Uterus (tissue), 4 donors: Measurements from ENCODE around the gene NRG4. TPM values are rescaled to one million over a fixed set of nuclear protein-coding genes. Genes with fewer than 3 reads are reported as not detected.

Source experiments
- DNase-seq, 2 donors: peaks; one replicate each; pipeline ENCODE4 v3.0.0-alpha.2; 2019 to 2020
- H3K27ac ChIP-seq, 2 donors: fragments of 200-600 bp; sonication (generic); 1 replicate in 1 of 2; 2 replicates in 1 of 2; pipeline ENCODE4 v1.5.1; 2016 to 2018
- H3K27me3 ChIP-seq, 2 donors: fragments of 200-600 bp; sonication (generic); one replicate each; pipeline ENCODE4 v1.5.1; 2018 to 2019; ENCODE audit warnings: control low read depth in 1 of 2
- H3K36me3 ChIP-seq, 2 donors: fragments of 200-600 bp; sonication (generic); one replicate each; pipeline ENCODE4 v1.5.1; 2019; ENCODE audit warnings: control low read depth in 1 of 2
- H3K4me1 ChIP-seq, 2 donors: fragments of 200-600 bp; sonication (generic); one replicate each; pipeline ENCODE4 v1.5.1; 2018 to 2019; ENCODE audit warnings: control low read depth in 1 of 2
- H3K4me3 ChIP-seq, 2 donors: fragments of 200-600 bp; sonication (generic); 1 replicate in 1 of 2; 2 replicates in 1 of 2; pipeline ENCODE4 v1.5.1; 2018 to 2019; ENCODE audit warnings: mild to moderate bottlenecking in 1 of 2
- H3K9me3 ChIP-seq, 2 donors: fragments of 200-600 bp; sonication (generic); one replicate each; pipeline ENCODE4 v1.5.1; 2019; ENCODE audit warnings: control low read depth in 1 of 2
- POLR2A ChIP-seq, 2 donors: fragments of 450-650 bp; IDR thresholded peaks; one replicate each; pipeline ENCODE4 v1.6.1; 2016; ENCODE audit warnings: antibody characterized with exemption in 2 of 2, mild to moderate bottlenecking in 1 of 2, moderate library complexity in 1 of 2
- intact Hi-C: fragments of 100-400 bp; cut with DNase I; formaldehyde crosslinking; loops from one replicate; pipeline ENCODE4 v1.15.1; 2023; ENCODE audit warnings: low total_unique reads
- total RNA-seq, 4 donors: library from RNA; depleted of rRNA in 3 of 4; stranded (reverse); fragments of >200 nt in 3 of 4; gene quantifications; one replicate each; pipeline versions ENCODE4 v1.1.0 to v1.2.4, GENCODE V29; 2014 to 2023
- TF ChIP-seq, protein P1 (sequence below), 4 experiments: fragments of 200-600 bp in 2 of 4; fragments of 450-650 bp in 2 of 4; sonication (generic) in 2 of 4; IDR thresholded peaks; one replicate each; pipeline ENCODE4 v1.5.1; 2016 to 2019; ENCODE audit warnings: antibody characterized with exemption in 4 of 4, mild to moderate bottlenecking in 2 of 4, moderate library complexity in 1 of 4
- donor health status: DM: yes; HTN: yes; CAD: no.

Gene NRG4
- total RNA-seq, 4 donors from 2014 or later, result 0.21 TPM; not detected in 3

DNA sequence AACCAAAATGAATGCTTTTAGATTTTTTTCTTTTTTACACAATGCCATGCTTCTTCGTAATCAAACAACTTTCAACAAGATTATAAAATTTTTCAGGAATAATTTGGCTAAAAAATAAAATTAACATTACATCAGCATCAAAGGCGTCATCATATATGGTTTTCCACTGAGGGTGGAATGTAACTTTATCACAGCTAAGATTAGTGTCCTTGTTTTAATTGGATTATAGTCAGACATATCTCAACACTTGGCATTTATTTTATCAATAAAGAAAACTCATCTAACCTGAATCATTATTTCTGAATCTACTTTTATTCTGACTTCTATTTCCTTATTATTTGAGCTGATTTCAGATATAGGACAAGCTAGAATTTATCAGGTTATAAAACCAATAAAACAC, 1.6 kb downstream of the NRG4 start:
- H3K4me3 ChIP-seq, result no peak overlapping the region
- intact Hi-C loops, result no loop called here

DNA sequence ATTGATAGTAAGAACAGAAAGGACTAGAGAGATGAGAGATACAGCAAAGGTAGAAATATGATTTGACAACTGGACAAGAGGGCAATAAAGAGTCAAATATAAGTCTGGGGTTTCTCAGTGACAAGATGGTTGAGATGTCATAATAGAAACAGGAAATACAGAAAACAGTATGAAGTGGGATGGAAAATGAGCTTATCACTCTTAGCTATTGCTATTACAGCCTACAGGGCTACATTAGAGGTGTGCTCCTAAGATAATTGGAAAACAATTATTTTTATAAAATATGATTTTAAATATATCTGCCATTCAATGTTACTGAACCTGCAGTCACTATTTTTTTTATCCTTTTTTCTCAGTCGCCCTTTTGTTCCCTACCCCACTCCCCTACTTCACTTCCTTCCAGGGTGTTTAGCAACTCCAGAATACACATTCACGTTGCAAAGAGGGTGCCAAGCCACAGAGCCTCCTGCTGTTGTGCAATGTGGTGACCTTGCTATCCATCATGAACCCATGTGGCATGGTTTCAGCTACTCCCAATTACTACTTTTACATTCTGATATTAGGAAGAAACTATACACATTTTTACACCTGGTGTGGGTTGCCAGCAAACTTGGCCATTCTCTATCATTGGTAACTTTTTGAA, 6.0 kb downstream of the NRG4 start:
- Histone ChIP-seq H3K4me1 (no peaks in the 10 kb centered on the region), H3K27me3 (no peaks in the 10 kb centered on the region), H3K4me3 (no peak overlapping the region), H3K9me3 (no peaks in the 10 kb centered on the region), H3K27ac (no peak overlapping the region), H3K36me3 (no peaks in the 10 kb centered on the region)
- DNase-seq, result no peak
- intact Hi-C loops, result no loop called here
- TF ChIP-seq, protein P1, sequence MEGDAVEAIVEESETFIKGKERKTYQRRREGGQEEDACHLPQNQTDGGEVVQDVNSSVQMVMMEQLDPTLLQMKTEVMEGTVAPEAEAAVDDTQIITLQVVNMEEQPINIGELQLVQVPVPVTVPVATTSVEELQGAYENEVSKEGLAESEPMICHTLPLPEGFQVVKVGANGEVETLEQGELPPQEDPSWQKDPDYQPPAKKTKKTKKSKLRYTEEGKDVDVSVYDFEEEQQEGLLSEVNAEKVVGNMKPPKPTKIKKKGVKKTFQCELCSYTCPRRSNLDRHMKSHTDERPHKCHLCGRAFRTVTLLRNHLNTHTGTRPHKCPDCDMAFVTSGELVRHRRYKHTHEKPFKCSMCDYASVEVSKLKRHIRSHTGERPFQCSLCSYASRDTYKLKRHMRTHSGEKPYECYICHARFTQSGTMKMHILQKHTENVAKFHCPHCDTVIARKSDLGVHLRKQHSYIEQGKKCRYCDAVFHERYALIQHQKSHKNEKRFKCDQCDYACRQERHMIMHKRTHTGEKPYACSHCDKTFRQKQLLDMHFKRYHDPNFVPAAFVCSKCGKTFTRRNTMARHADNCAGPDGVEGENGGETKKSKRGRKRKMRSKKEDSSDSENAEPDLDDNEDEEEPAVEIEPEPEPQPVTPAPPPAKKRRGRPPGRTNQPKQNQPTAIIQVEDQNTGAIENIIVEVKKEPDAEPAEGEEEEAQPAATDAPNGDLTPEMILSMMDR (IDR thresholded peaks at IDR 0.05), result no peak
- TF ChIP-seq POLR2A (IDR thresholded peaks at IDR 0.05), result no peak

More for the DNA sequence above, 1.6 kb downstream of the NRG4 start:
- H3K4me1 ChIP-seq, result no peaks in the 10 kb centered on the region
- H3K36me3 ChIP-seq, result no peaks in the 10 kb centered on the region
- no peak for DNase-seq
- TF ChIP-seq, protein P1 (IDR thresholded peaks at IDR 0.05), result no peak
- TF ChIP-seq POLR2A (IDR thresholded peaks at IDR 0.05), result no peak
- no peaks in the 10 kb centered on the region for H3K9me3 ChIP-seq
- no peaks in the 10 kb centered on the region for H3K27me3 ChIP-seq
- H3K27ac ChIP-seq, result no peak overlapping the region

DNA sequence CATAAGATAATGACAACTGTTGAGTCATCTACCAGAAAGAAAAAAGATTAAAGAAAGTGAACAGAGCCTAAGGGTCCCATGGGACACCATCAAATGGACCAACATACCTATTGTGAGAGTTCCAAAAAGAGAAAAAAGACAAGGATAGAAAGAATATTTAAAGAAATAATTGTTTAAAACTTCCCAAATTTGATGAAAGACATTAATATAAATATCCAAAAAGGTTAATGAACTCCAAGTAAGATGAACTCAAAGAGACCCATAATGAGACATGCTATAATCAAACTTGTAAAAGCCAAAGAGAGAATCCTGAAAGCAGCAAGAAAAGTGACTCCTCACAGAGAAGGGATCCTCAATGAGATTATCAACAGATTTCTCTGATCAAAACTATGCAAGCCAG, 8.9 kb downstream of the NRG4 start:
- no peak for DNase-seq
- Histone ChIP-seq H3K4me1 (no peaks in the 10 kb centered on the region), H3K4me3 (no peak overlapping the region), H3K36me3 (no peaks in the 10 kb centered on the region), H3K9me3 (no peaks in the 10 kb centered on the region), H3K27me3 (no peaks in the 10 kb centered on the region), H3K27ac (no peak overlapping the region)
- TF ChIP-seq POLR2A (IDR thresholded peaks at IDR 0.05), result no peak
- TF ChIP-seq, protein P1 (IDR thresholded peaks at IDR 0.05), result no peak
- intact Hi-C loops, result no loop called here

DNA sequence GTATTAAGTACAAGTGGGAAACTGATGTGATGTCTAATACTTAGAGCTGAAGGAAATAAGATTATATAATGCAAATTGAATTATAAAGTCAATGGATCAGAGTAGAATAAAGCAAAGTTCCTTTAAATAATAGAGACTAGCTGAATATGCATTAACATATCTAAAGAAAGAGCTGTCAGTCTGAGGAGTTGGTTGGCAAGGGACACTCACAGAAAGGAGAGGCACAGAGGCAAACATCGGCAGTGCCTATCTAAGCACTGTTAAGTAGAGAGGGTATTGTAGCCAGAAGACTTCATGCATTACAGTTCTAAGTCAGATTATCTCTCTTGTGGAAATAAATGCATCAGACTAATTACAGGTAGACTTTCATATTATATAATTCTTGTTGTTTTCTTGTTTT, 16.6 kb downstream of the NRG4 start:
- Histone ChIP-seq H3K27ac (no peak overlapping the region), H3K4me3 (no peak overlapping the region), H3K27me3 (no peaks in the 10 kb centered on the region), H3K4me1 (no peaks in the 10 kb centered on the region), H3K9me3 (no peaks in the 10 kb centered on the region), H3K36me3 (no peaks in the 10 kb centered on the region)
- intact Hi-C loops, result no loop called here
- DNase-seq, result no peak
- TF ChIP-seq, protein P1 (IDR thresholded peaks at IDR 0.05), result no peak
- no peak for TF ChIP-seq POLR2A (IDR thresholded peaks at IDR 0.05)

DNA sequence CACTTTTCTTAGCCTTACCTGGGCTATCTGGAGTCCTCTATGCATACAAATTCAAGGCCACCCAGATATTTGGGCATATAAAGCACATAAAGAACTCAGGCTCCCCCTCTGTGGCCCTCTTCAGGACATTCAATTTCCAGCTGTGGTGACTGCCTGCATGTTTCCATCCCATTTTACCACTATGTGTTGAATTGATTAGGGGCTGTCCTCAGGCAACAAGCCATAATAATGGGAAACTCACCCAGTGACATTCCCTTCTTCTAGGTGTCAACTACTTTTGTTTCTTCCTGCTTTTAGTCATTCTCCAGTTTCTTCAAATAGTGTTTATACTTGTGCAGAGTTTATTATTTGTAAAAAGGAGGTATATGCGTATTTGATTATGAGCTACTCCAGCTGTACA, 18.0 kb downstream of the NRG4 start:
- H3K4me1 ChIP-seq, result no peaks in the 10 kb centered on the region
- no peaks in the 10 kb centered on the region for H3K36me3 ChIP-seq
- no peak overlapping the region for H3K4me3 ChIP-seq
- no peak overlapping the region for H3K27ac ChIP-seq
- no peaks in the 10 kb centered on the region for H3K9me3 ChIP-seq
- intact Hi-C loops, result no loop called here
- no peak for DNase-seq
- H3K27me3 ChIP-seq, result no peaks in the 10 kb centered on the region
- TF ChIP-seq, protein P1 (IDR thresholded peaks at IDR 0.05), result no peak
- no peak for TF ChIP-seq POLR2A (IDR thresholded peaks at IDR 0.05)
